ENCODE measurements around the gene BEND7.

The BEND7 gene

GRCh38 chr10:13499150-13499549 lies 29.7 kb downstream of the BEND7 start:
- no peak for DNase-seq
- no peaks in the 10 kb centered on the region for H3K27me3 ChIP-seq (replicated peaks)
- in situ Hi-C loops (cut with HindIII; ENCODE audit: low pct_ligation_motif_present, low sequenced_read_pairs) = no loop called here
- H3K36me3 ChIP-seq (replicated peaks) = no peaks in the 10 kb centered on the region
- TF ChIP-seq, protein P1, sequence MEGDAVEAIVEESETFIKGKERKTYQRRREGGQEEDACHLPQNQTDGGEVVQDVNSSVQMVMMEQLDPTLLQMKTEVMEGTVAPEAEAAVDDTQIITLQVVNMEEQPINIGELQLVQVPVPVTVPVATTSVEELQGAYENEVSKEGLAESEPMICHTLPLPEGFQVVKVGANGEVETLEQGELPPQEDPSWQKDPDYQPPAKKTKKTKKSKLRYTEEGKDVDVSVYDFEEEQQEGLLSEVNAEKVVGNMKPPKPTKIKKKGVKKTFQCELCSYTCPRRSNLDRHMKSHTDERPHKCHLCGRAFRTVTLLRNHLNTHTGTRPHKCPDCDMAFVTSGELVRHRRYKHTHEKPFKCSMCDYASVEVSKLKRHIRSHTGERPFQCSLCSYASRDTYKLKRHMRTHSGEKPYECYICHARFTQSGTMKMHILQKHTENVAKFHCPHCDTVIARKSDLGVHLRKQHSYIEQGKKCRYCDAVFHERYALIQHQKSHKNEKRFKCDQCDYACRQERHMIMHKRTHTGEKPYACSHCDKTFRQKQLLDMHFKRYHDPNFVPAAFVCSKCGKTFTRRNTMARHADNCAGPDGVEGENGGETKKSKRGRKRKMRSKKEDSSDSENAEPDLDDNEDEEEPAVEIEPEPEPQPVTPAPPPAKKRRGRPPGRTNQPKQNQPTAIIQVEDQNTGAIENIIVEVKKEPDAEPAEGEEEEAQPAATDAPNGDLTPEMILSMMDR (IDR thresholded peaks at IDR 0.05; ENCODE audit: low read depth, low read length, missing control alignments) = no peak
- H3K4me3 ChIP-seq (ENCODE audit: low read depth, low read length) = no peak overlapping the region
- H3K27ac ChIP-seq = no peak overlapping the region

DNA sequence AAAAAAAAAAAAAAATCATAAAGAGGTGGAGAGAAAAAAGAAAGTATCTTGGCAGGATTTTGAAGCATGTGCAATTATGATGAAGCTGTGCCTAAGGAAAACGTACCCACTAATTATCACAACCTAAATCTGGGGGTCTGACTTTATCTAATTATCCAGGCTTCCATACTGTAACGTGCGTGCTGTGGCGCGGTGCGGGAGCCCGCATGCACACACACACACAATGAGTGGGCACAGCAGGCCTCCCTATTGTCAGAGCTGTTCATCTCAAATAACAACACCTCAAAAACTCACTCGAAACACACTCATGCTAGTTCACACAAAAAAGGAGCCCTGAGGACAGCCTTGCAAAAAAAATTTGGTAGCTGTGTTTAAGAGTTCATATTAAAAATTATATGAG lies 31.9 kb downstream of the BEND7 start:
- DNase-seq = no peak
- in situ Hi-C loops (cut with HindIII; ENCODE audit: low pct_ligation_motif_present, low sequenced_read_pairs) = no loop called here
- TF ChIP-seq, protein P1 (IDR thresholded peaks at IDR 0.05; ENCODE audit: low read depth, low read length, missing control alignments) = no peak

GRCh38 chr10:13496164-13496563 lies 32.6 kb downstream of the BEND7 start:
- Histone ChIP-seq H3K27ac (no peak overlapping the region), H3K4me3 (ENCODE audit: low read depth, low read length) (no peak overlapping the region), H3K27me3 (replicated peaks) (no peaks in the 10 kb centered on the region), H3K36me3 (replicated peaks) (no peaks in the 10 kb centered on the region)
- in situ Hi-C loops (cut with HindIII; ENCODE audit: low pct_ligation_motif_present, low sequenced_read_pairs) = no loop called here
- no peak for DNase-seq
- TF ChIP-seq, protein P1 (IDR thresholded peaks at IDR 0.05; ENCODE audit: low read depth, low read length, missing control alignments) = no peak

More for the DNA sequence above, 31.9 kb downstream of the BEND7 start:
- Histone ChIP-seq H3K4me3 (ENCODE audit: low read depth, low read length) (no peak overlapping the region), H3K27ac (no peak overlapping the region), H3K36me3 (replicated peaks) (no peaks in the 10 kb centered on the region), H3K27me3 (replicated peaks) (no peaks in the 10 kb centered on the region)

GRCh38 chr10:13492493-13493180 lies 36.2 kb downstream of the BEND7 start:
- Histone ChIP-seq H3K36me3 (replicated peaks) (no peaks in the 10 kb centered on the region), H3K27ac (no peak overlapping the region), H3K27me3 (replicated peaks) (no peaks in the 10 kb centered on the region), H3K4me3 (ENCODE audit: low read depth, low read length) (no peak overlapping the region)
- TF ChIP-seq, protein P1 (IDR thresholded peaks at IDR 0.05; ENCODE audit: low read depth, low read length, missing control alignments) = no peak
- in situ Hi-C loops (cut with HindIII; ENCODE audit: low pct_ligation_motif_present, low sequenced_read_pairs) = no loop called here
- DNase-seq = no peak

GRCh38 chr10:13491747-13492360 lies 37.0 kb downstream of the BEND7 start:
- no peak for DNase-seq
- no peaks in the 10 kb centered on the region for H3K36me3 ChIP-seq (replicated peaks)
- in situ Hi-C loops (cut with HindIII; ENCODE audit: low pct_ligation_motif_present, low sequenced_read_pairs) = no loop called here
- H3K4me3 ChIP-seq (ENCODE audit: low read depth, low read length) = no peak overlapping the region
- H3K27ac ChIP-seq = no peak overlapping the region
- H3K27me3 ChIP-seq (replicated peaks) = no peaks in the 10 kb centered on the region
- TF ChIP-seq, protein P1 (IDR thresholded peaks at IDR 0.05; ENCODE audit: low read depth, low read length, missing control alignments) = no peak
